Activated CD8-positive, alpha-beta memory T cell treated with anti-CD3 and anti-CD28 coated beads, Interleukin-2, amount 10 ng/mL, durations not matched to agents 7 days and 5 days (primary cell): ENCODE measurements around the gene EML6. TPM values are rescaled to one million over a fixed set of nuclear protein-coding genes. Genes with fewer than 3 reads are reported as not detected.
A peak's percentile ranks its signal among the peaks of the same experiment; 100 is the strongest.

Experiments
- ATAC-seq: fragments of 150-1000 bp; cut with Tn5 transposase; one replicate; pipeline ENCODE4 v1.10.0; 2021; ENCODE audit warnings: moderate library complexity
- CTCF ChIA-PET: fragments of 350-600 bp; sonication (Branson Sonifier 250); formaldehyde crosslinking; loops from one replicate; lab custom pipeline; 2021; ENCODE audit warnings: antibody characterized with exemption; lab: Charles Lee
- DNase-seq: peaks from one replicate; pipeline ENCODE4 v3.0.0-alpha.2; 2020
- H3K27ac Mint-ChIP-seq: one replicate; pipeline ENCODE4 v1.8.0; 2021; ENCODE audit warnings: mild to moderate bottlenecking, mixed read lengths
- H3K27me3 Mint-ChIP-seq: one replicate; pipeline ENCODE4 v1.8.0; 2021; ENCODE audit warnings: mixed read lengths
- H3K36me3 Mint-ChIP-seq: one replicate; pipeline ENCODE4 v1.8.0; 2021; ENCODE audit warnings: mild to moderate bottlenecking, mixed read lengths
- H3K4me1 Mint-ChIP-seq: one replicate; pipeline ENCODE4 v1.8.0; 2021; ENCODE audit warnings: mixed read lengths
- H3K4me3 Mint-ChIP-seq: one replicate; pipeline ENCODE4 v1.8.0; 2021; ENCODE audit warnings: mild to moderate bottlenecking, moderate library complexity, mixed read lengths
- H3K9me3 Mint-ChIP-seq: one replicate; pipeline ENCODE4 v1.8.0; 2022; ENCODE audit warnings: low read depth, mixed read lengths
- total RNA-seq, 2 experiments: library from RNA; stranded (reverse); gene quantifications; one replicate each; pipeline ENCODE4 v1.2.3, GENCODE V29; 2021

Gene EML6
- total RNA-seq, 2 experiments from 2014 or later, result 1.5 to 3.1 TPM

DNA sequence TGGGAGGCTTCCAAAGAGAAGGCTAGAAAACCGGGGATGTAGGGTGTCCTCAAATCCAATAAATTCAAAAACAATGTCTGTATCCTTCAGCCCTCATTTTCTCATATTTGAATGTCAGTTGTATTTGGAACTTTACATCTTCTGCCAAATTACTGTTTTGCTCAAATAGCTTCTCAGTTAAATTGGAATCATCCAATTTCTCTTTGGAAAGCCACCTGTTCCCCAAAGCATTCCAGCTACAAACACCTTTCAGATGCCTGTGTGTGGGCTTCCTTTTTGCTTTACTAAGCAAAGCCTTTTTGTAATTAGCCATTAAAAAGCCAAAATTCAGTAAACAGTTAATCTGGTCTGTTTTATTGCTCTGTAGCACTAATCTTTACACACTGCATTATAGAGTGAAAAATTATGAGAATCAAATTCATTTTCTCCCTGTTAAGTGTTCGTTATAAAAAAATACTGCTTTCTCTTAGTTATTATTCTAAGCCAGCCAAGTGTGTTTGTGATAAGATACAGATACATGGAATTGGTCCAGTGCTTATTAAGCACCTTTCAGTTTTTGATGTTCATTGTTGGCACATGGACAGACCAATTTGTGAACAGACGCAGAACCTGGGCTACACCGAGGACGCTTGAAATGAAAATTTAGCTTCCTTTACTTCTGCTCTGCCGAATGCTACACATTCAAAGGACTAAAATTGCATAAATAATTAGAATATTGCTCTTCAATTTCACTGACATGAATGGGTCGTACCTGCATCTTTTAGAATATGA lies 175.2 kb downstream of the EML6 start:
- Mint-ChIP-seq H3K4me1 (peaks cover 6% of the 10 kb centered on the region), H3K36me3 (no peaks in the 10 kb centered on the region), H3K4me3 (no peak overlapping the region), H3K9me3 (no peaks in the 10 kb centered on the region), H3K27ac (no peak overlapping the region), H3K27me3 (no peaks in the 10 kb centered on the region)
- DNase-seq (no peak), ATAC-seq (no peak)
- CTCF ChIA-PET, result interaction anchor here (0.6 to 2.3 kb wide), 7 partner anchors 12 to 270 kb away, joined by 3 to 10 read pairs (median 4); no protein-coding TSS in a partner anchor

DNA sequence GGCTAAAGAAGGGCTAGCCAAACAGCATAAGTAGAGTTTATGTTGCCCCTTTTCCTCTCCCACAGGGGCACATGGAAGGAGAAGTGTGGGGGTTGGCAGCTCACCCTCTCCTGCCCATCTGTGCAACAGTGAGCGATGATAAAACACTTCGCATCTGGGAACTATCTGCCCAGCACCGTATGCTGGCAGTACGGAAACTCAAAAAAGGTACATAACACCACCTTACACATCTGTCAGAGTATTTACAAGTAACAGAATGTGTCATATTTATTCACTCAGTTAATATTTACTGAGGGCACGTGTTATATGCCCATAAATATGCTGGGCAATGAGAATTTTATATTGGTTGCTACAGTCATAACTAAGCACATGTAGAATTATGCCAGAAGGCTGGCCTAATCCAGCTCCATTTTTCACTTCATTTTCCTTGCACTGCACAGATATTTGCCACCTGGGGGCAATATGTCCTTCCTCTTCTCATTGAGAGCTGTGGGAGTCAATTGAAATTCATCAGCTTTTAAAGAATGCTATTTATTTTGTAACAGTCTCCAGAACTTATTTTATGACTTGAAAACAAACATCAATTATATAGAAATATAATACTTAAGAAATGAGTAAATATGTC lies 176.2 kb downstream of the EML6 start:
- no peaks in the 10 kb centered on the region for H3K36me3 Mint-ChIP-seq
- no peaks in the 10 kb centered on the region for H3K9me3 Mint-ChIP-seq
- CTCF ChIA-PET, result interaction anchor here (0.8 to 2.3 kb wide), 13 partner anchors 8 to 276 kb away, joined by 3 to 10 read pairs (median 3); no protein-coding TSS in a partner anchor
- no peaks in the 10 kb centered on the region for H3K27me3 Mint-ChIP-seq
- H3K27ac Mint-ChIP-seq, result no peak overlapping the region
- ATAC-seq, result no peak
- no peak for DNase-seq
- no peak overlapping the region for H3K4me3 Mint-ChIP-seq
- peaks cover 16% of the 10 kb centered on the region for H3K4me1 Mint-ChIP-seq

DNA sequence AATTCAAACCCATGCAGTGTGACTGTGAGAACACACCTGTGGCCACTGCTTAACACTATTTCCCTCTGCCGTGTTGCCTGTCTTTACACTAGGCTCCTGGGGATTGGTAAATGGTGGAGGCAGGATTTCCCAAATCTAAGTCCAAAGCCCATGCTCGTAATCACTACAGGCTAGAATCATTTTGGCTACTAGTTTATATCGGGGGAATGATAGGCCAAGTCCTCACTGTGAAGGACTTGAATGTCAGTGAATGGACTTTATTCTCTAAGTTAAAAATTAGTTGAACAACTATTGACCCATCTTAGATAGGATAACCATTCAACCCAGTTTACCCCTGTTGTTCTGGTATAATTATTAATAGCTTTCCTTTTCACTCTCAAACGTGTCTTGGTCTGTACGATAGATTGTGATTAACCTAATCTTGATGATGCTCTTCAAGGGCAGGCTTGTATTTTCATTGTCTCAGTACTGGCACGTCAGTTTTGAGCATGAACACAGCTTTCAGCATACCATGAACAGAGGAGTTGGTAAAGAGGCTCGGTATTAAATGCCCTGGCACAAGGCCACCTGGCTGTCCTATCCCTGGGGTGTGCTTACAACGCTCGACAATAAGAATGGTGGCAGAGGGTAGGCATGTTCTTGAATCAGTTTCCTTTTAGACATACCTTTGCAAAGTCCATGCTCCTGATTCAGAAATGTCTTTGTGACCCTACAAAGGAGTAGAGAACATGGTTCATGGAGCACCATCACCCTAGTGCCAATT lies 177.9 kb downstream of the EML6 start:
- no peak for DNase-seq
- peaks cover 16% of the 10 kb centered on the region for H3K4me1 Mint-ChIP-seq
- no peak overlapping the region for H3K4me3 Mint-ChIP-seq

DNA sequence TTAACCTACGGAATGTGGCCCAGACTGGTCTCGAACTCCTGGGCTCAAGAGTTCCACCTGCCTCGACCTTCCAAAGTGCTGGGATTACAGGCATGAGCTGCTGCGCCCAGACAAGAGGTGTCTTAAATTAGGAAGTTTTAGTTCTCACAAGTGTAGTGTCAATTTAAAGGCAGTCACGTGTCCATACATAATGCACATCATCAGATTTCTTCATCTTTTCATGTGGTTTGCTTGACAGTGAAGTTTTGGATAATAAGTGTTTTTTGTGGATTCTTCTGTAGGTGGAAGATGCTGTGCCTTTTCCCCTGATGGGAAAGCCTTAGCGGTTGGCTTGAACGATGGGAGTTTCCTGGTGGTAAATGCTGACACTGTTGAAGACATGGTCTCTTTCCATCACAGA lies 179.3 kb downstream of the EML6 start:
- Mint-ChIP-seq H3K27ac (no peak overlapping the region), H3K4me3 (no peak overlapping the region), H3K9me3 (no peaks in the 10 kb centered on the region), H3K36me3 (no peaks in the 10 kb centered on the region), H3K27me3 (no peaks in the 10 kb centered on the region), H3K4me1 (peaks cover 14% of the 10 kb centered on the region)
- CTCF ChIA-PET, result no interaction called here
- DNase-seq, result no peak
- ATAC-seq, result no peak

More for the DNA sequence above, 177.9 kb downstream of the EML6 start:
- CTCF ChIA-PET, result no interaction called here
- no peaks in the 10 kb centered on the region for H3K36me3 Mint-ChIP-seq
- H3K27ac Mint-ChIP-seq, result no peak overlapping the region
- no peak for ATAC-seq
- H3K9me3 Mint-ChIP-seq, result no peaks in the 10 kb centered on the region
- no peaks in the 10 kb centered on the region for H3K27me3 Mint-ChIP-seq

DNA sequence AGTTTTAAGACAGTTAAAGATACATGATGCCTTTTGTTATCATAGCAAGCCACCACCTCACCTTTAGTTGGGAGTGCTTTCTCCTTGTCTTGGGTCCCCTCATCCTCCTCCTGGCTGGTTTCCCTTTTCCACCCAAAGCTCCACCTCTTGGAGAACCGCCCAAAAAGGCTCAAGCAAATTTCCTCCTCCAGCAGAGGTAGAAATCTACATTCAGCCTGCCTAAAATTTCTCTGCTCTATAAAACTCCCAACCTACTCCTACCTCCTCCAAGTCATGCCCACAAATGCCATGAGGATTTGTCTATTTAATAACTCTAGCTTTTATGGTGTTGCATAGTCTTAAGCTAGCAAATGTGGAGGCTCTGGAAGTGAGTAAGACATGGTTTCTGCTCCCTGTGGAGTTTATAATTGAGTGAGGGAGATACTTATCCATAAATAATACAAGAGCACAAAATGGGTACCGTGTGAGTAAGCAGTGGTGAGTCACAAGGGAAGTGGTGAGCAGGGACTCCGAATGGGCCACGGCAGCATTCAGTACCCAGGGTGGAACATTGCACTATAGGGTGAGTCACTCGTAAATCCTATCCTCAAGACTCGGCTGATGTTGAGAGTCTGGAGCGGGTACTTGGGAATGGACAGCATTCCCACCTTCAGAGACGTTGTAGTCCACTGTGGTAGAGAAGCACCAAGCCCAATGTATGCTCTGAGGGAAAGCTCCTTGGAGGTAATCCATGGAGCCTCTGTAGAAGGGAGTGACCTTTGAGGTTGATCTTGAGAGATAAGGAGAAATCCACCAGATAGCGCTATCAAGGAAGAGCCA lies 180.5 kb downstream of the EML6 start:
- H3K4me1 Mint-ChIP-seq, result peaks cover 13% of the 10 kb centered on the region
- H3K36me3 Mint-ChIP-seq, result no peaks in the 10 kb centered on the region
- no peaks in the 10 kb centered on the region for H3K27me3 Mint-ChIP-seq
- peak overlapping the region; percentile 9 for H3K27ac Mint-ChIP-seq
- CTCF ChIA-PET, result no interaction called here
- no peak overlapping the region for H3K4me3 Mint-ChIP-seq
- no peaks in the 10 kb centered on the region for H3K9me3 Mint-ChIP-seq
- DNase-seq (peak; percentile 79), ATAC-seq (peak; percentile 99)

DNA sequence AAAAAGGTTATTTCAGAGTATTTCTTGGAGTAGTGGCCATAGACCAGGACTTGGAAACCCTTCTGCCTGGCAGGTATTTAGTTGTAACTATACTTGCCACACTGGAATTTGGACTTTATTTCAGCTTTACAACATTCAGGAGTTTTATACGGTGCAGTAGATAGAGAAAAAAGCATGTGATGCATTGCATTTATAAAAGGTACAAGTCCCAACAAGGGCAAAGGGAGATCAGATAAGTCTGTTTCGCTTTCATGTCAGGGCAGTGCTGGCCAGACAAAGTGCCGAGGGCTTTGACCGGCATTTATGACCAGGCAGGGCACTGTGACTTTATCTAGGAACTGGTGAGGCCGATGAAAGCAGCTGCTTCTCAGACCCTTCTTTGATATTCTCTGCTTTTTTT lies 181.4 kb downstream of the EML6 start:
- no peak for ATAC-seq
- DNase-seq, result no peak
- H3K4me3 Mint-ChIP-seq, result no peak overlapping the region
- CTCF ChIA-PET, result no interaction called here
- H3K9me3 Mint-ChIP-seq, result no peaks in the 10 kb centered on the region
- H3K4me1 Mint-ChIP-seq, result peaks cover 13% of the 10 kb centered on the region
- H3K36me3 Mint-ChIP-seq, result no peaks in the 10 kb centered on the region
- no peak overlapping the region for H3K27ac Mint-ChIP-seq
- no peaks in the 10 kb centered on the region for H3K27me3 Mint-ChIP-seq

DNA sequence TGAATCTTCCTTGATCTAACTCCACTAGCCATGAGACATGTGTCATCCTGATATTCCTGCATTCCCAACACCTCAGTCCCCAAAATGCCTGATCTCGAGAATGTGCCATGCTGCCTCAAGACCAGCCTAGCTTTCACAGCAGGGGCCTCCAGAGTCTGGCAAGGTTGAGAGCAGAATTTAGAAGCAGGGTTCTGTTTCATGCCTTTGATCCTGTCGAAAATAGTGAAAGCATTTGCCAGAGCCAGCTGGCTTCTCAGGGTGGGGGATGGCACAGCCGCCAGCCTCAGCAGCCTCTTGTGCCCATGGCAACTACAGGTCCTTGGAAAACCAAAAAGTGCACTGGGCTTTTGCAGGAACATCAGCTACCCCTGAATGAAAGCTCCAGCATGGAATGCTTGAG lies 183.3 kb downstream of the EML6 start:
- DNase-seq, result no peak
- H3K27me3 Mint-ChIP-seq, result no peaks in the 10 kb centered on the region

DNA sequence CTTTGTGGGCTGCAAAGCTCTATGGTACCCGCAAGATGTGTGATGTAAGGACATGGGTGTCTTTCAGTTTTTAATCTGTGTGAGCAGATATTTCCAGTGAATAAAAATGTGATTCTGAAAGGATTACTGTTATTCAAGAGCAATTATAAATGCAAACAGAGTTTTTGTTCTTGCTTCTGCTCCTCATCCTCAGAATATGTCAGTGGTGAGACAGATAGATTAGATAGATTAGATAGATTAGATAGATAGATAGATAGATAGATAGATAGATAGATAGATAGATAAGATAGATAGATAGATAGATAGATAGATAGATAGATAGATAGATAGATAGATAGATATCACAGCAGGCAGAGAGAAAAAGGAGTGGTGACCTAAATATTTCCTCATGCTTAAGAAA lies 184.2 kb downstream of the EML6 start:
- no peak for DNase-seq
- no peak overlapping the region for H3K4me3 Mint-ChIP-seq
- no peaks in the 10 kb centered on the region for H3K9me3 Mint-ChIP-seq
- peaks cover 13% of the 10 kb centered on the region for H3K4me1 Mint-ChIP-seq
- no peak overlapping the region for H3K27ac Mint-ChIP-seq
- no peaks in the 10 kb centered on the region for H3K27me3 Mint-ChIP-seq
- CTCF ChIA-PET, result no interaction called here
- no peak for ATAC-seq
- no peaks in the 10 kb centered on the region for H3K36me3 Mint-ChIP-seq

More for the DNA sequence above, 183.3 kb downstream of the EML6 start:
- Mint-ChIP-seq H3K9me3 (no peaks in the 10 kb centered on the region), H3K27ac (no peak overlapping the region), H3K4me1 (peaks cover 13% of the 10 kb centered on the region), H3K4me3 (no peak overlapping the region), H3K36me3 (no peaks in the 10 kb centered on the region)
- no peak for ATAC-seq
- CTCF ChIA-PET, result no interaction called here

DNA sequence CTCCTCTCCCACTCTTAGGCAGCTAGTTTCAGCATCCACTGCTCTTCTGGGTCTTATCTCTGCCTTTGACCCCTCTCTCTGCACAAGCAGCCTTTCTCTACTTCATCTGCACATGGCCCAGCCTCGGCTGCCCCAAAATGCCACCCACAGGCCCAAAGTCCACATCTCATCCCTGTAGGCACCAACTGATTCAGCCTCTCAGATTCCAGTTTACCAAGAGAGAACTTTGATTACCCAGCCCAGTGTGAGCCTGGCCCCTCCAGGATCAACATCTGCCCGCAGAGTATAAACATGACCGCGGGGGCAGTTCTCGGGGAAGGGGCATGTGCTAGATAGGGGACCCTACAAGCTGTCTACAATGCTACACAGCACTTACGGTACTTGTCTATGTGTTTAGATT lies 185.1 kb downstream of the EML6 start:
- ATAC-seq, result no peak
- Mint-ChIP-seq H3K4me1 (peaks cover 10% of the 10 kb centered on the region), H3K27ac (no peak overlapping the region), H3K4me3 (no peak overlapping the region), H3K27me3 (no peaks in the 10 kb centered on the region), H3K36me3 (no peaks in the 10 kb centered on the region), H3K9me3 (no peaks in the 10 kb centered on the region)
- DNase-seq, result no peak
- CTCF ChIA-PET, result no interaction called here

DNA sequence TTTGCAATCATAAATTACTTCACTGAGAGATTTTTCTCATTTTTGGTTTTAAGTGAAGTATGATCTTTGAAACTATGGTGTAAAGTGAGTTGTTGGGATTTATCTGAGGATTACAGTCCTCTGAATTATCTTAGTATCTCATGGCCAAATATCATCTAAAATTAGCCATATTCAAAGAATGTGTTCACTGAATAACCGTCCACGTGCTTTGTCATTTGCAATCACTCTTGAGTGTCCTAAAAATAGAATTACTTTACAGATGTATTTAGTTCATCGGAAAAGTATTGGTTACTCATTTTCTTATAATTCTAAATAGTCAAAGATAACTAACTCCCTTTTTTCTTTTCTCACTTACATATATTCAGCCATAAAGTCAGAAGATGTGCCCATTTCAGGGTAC lies 185.5 kb downstream of the EML6 start:
- Mint-ChIP-seq H3K27me3 (no peaks in the 10 kb centered on the region), H3K36me3 (no peaks in the 10 kb centered on the region), H3K27ac (no peak overlapping the region), H3K4me1 (peaks cover 6% of the 10 kb centered on the region), H3K4me3 (no peak overlapping the region), H3K9me3 (no peaks in the 10 kb centered on the region)
- CTCF ChIA-PET, result no interaction called here
- ATAC-seq (no peak), DNase-seq (no peak)

DNA sequence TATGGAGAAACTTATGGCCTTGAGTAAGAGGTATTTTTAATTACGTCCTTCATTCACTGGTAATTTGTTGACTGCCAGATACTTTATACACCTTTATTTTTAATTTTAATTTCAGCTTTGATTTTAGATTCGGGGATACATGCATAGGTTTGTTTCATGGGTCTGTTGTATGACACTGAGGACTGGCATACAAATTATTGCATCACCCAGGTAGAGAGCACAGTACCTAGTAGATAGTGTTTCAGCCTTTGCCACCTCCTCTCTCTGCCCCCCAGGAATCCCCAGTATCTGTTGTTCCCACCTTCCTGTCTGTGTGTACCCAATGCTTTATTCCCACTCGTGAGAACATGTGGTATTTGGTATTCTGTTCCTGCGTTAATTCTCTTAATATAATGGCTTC lies 188.8 kb downstream of the EML6 start:
- ATAC-seq, result no peak
- H3K27ac Mint-ChIP-seq, result no peak overlapping the region
- no peaks in the 10 kb centered on the region for H3K4me1 Mint-ChIP-seq
- H3K4me3 Mint-ChIP-seq, result no peak overlapping the region
- peaks cover 1% of the 10 kb centered on the region for H3K36me3 Mint-ChIP-seq
- H3K27me3 Mint-ChIP-seq, result no peaks in the 10 kb centered on the region
- DNase-seq, result no peak
- CTCF ChIA-PET, result no interaction called here
- no peaks in the 10 kb centered on the region for H3K9me3 Mint-ChIP-seq

DNA sequence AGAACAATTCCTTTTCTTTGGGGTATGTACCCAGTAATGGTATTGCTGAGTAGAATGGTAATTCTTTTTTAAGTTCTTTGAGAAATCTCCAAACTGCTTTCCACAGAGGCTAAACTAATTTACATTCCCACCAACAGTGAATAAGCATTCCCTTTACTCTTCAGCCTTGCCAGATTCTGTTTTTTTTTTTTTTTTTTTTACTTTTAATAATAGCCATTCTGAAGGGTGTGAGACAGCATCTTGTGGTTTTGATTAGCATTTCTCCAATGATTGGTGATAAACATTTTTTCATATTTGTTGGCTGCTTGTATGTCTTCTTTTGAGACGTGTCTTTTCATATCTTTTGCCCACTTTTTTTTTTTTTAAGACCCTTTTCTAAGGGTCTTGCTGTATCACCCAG lies 189.4 kb downstream of the EML6 start:
- H3K4me1 Mint-ChIP-seq, result no peaks in the 10 kb centered on the region
- H3K36me3 Mint-ChIP-seq, result peaks cover 1% of the 10 kb centered on the region
- CTCF ChIA-PET, result no interaction called here
- DNase-seq (no peak), ATAC-seq (no peak)
- H3K27me3 Mint-ChIP-seq, result no peaks in the 10 kb centered on the region
- no peaks in the 10 kb centered on the region for H3K9me3 Mint-ChIP-seq
- no peak overlapping the region for H3K4me3 Mint-ChIP-seq
- no peak overlapping the region for H3K27ac Mint-ChIP-seq

DNA sequence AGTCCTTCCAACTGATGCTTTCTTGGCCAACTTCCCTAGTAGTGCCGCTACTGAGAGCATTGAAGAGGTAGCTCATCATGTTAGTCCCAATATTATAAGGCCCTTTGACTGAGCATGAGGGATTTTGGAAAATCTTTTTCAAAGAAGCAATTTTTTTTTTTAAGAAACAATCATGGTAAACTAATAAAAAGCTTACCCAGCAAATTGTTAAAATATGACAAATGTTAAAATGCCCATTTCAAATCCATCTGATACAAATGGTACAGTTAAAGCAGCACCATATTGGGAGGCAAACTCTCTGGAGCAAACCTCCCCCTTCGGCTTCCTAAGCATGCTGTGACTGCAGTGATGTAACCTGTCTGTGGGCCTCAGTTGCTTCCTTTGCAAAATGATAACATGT lies 191.2 kb downstream of the EML6 start:
- no peaks in the 10 kb centered on the region for H3K9me3 Mint-ChIP-seq
- H3K27ac Mint-ChIP-seq, result no peak overlapping the region
- DNase-seq (no peak), ATAC-seq (no peak)
- H3K4me3 Mint-ChIP-seq, result no peak overlapping the region
- H3K27me3 Mint-ChIP-seq, result peaks cover 2% of the 10 kb centered on the region
- peaks cover 1% of the 10 kb centered on the region for H3K36me3 Mint-ChIP-seq
- H3K4me1 Mint-ChIP-seq, result peaks cover 4% of the 10 kb centered on the region
- CTCF ChIA-PET, result no interaction called here
